Ammon's horn (tissue), 1 donor: ENCODE measurements around the gene LYRM4.

Experiments used
- DNase-seq: peaks from one replicate; pipeline ENCODE4 v3.0.0-alpha.2; 2016; ENCODE audit warnings: low spot score

Gene LYRM4

GRCh38 chr6:5260661-5261544 is at the start of gene LYRM4, which contains the start of gene FARS2:
TSS of gene LYRM4 (minus strand) at chr6:5260950. CDS start at chr6:5260733, 217 bp downstream.
TSS of gene FARS2 (plus strand) at chr6:5261513.
- DNase-seq = peak; percentile 94

- no peak for DNase-seq
Measured at GRCh38 chr6:5308066-5308465, 47.3 kb upstream of the LYRM4 start.

- DNase-seq = no peak
Measured at GRCh38 chr6:5307058-5307457, 46.3 kb upstream of the LYRM4 start.

DNA sequence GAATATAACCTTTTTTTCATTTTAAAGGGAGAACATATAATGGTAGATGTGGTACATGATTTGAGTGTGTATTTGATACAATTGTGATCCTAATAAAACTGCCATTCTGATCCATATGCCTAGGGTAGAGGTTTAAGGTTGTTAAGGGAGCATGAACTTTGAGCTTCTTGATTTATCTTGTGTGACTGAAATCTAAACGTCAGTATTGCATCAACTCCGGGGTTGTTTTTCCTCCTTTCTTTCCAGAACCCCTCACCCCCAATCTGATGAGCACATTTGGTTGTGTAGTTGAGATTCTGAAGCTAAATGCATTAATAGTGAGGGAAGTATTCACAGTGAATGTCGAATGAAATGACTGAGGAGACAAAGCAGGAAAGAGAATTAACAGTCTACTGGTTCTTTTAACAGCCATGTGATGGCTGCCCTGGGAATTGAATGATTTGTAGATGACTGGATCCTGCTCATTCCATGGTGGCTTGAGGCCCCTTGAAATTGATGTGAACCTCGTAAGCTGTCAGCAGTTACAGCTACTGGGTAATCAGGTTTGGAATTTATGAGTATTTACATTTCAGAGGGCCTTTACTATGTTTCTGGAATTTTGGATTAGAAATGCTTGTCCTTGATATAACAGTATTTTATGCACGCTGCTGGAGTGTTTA is 45.3 kb upstream of the LYRM4 start:
- DNase-seq = no peak

DNA sequence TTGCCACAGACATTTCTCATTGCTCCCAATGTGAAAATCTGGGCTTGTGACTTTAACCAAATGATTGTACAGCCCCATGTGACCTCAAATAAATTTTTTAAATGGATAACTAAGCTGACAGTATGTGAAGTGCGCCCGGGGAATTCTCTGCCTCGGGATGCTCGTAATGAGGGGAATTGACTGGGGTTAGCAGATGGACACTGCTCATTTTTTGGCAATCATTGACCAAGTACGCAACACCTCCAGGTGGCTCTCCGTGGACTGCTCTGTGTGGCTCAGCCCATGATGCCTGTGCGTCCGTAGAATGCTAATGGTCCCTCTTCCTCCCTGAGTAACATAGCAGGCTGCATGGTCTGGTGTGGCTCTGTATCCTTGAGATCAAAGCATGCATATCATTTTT is 42.9 kb upstream of the LYRM4 start:
- DNase-seq = no peak

DNA sequence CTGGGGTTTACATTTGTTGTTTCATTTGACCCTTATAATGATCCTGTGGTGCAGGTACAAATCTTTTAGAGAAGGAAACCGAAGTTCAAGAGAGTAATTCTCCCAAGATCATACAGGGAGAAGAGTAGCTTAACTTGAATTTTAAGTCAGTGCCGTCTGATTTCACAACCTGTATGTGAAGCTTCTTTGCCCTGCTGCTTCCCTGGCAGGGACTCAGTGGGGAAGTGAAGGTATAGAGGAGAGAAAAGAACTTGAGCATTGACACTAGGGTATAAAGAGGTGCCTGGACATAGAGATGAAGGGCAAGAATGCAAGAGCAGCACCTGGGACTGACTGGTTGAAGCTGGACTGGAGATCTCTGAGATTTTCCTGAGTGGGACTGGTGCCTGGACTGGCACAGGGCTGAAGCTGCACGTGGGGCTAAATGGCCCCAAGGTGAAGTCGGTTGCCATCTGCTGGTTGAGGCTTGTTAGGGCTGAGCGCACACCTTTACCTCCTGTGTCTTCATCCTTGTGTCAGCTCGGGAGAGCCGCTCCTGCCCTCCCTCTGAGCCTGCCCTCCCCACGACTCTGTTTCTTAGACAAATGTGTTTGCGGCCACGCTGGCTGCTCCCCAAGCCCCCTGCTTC is 42.4 kb upstream of the LYRM4 start:
- DNase-seq = peak; percentile 31

- DNase-seq = no peak
Measured at GRCh38 chr6:5302220-5302946, 41.6 kb upstream of the LYRM4 start.

- no peak for DNase-seq
Measured at GRCh38 chr6:5300206-5300764, 39.5 kb upstream of the LYRM4 start.

DNA sequence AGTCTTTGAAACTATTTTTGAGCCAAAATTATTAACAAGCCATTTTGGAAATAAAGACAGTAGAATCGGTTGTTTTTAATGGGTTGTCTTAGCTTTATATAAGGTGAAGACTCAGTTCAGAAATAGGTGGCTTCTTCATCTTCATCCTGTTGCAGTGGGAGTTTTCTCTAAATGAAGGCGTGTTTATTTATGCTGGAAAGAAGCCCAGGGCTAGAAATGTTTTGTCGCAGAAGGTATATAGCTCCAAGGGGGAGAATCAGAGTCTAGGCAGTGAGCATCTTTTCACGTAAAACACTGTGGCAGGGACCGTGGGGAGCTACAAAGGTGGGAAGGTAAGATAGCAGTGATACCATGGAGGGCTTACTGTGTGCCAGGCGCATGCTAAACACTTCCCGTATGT is 34.9 kb upstream of the LYRM4 start:
- DNase-seq = no peak

- no peak for DNase-seq
Measured at GRCh38 chr6:5294392-5295211, 33.9 kb upstream of the LYRM4 start.

DNA sequence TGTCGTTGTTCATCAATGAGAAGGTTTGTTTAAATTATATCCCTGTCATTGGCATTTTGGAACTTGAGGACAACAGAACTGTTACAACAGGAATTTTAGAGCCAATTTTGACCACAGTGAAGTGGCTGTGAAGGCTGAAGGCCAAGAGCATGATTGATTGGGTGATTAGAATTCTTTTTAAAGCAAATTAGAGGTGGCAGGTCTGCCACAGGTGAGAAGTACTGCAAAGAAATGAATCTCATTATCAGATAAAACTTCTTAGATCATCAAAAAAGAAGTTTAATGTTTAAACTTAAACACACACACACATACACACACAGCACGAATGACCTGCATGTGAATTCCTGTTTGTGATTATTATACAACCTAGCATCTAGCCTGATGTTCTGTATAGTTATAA is 32.9 kb upstream of the LYRM4 start:
- no peak for DNase-seq

GRCh38 chr6:5292154-5292553 is 31.4 kb upstream of the LYRM4 start:
- DNase-seq = no peak

DNA sequence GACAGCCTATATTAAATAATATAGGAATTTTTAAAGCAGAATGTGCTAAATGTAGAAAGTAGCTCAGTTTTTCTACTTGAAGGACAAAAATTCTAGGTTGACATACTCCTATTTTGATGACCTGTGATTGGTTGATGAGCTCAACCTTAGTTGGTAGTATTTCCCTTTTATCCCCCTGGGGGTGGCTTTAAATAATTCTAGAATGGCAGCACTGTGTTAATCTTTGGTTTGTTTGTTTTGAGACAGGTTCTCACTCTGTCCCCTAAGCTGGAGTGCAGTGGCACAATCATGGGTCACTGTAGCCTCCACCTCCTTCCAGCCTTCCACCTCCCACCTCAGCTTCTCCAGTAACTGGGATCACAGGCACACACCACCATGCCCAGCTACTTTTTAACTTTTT is 29.8 kb upstream of the LYRM4 start:
- DNase-seq = no peak

DNA sequence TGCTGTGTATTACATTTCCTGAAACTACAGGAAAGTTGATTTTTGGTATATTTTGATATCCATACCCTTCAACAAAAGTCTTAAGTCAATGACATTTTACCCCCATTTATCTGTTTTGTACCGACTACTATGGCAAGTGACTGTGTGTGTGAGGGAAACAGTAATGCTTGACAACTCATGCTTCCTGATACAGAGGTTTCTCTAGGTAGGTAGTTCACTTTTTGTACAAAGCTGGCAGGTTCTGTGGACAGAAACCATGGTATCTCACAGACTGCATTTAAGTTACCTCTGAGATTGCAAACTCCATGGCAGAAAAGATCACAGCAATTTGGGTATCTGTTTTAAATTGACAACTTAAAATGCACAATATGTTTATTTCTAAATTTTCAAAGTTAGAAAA is 29.3 kb upstream of the LYRM4 start:
- DNase-seq = no peak

- no peak for DNase-seq
Measured at GRCh38 chr6:5287966-5288297, 27.2 kb upstream of the LYRM4 start.

DNA sequence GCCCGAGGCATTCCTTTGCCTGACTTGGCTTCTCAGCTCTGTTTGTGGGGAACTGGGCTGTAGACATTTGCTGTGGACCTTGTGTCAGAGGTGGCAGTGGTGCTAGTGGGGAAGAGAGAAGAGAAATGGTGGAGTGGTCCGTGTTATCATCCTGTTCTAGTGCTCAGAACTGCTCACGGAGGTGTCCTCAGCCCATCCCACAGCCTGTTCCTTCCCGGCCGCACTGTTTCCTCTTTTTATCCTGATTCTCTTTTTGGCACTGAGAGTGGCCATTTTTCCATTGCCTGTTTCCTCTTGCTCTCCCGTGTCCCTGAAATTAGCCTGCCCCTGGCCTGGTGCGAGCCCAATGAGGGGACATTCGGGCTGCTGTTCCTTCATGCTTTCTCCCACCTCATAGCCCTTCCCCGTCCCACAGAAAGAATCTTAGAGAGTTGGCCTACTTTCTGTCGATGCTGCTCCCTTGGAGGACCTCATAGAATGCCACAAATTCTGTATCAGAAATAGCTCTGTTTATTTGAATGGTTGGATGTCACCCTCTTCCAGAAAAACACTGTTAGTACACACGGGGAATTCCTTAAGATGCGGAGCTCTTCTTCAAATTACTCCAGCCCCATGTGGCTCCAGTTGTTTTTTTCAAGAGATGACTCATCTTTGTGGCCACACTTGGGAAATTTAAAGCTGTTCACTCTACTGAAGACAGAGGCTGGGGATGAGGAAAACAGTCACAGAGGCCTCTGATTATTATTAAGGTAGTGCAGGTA is 26.6 kb upstream of the LYRM4 start:
- no peak for DNase-seq

DNA sequence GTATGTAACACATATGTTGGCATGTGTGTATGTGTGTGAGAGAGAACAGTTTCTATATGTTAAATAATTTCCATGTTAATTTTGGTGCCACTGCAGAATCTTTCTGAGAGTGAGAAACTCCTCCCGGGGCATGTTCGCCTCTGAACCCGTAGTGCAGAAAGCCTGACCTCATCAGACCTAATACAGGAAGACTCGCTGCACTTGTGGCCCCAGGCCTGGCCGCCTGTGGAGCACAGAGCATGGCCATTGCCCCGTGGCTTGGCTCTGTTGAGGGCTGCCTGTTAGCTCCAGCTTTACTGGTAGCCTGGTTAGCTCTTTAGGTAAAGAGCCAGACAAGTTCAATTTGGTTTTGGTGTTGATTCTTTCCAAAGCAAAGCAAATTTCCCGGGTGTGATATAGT is 26.0 kb upstream of the LYRM4 start:
- DNase-seq = no peak

- DNase-seq = no peak
Measured at GRCh38 chr6:5285526-5285925, 24.8 kb upstream of the LYRM4 start.

DNA sequence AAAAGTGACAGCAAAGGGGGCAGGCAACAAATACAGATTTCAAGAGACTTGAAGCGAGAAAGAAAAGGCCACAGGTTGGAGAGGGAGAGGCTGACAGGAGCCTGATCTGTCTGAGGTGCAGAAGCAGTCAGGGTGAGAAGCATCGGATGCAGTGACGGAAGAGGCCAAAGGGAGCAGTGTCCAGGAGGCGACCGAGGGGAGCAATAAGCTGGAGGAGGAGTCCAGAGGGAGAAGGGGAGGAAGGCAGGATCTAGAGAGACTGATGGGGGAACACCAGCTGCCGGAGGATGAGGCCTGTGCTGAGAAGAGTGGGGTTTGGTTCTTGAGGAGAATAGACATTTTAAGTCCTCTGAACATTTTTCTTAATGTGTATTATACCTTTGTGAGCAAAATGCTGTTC is 24.3 kb upstream of the LYRM4 start:
- no peak for DNase-seq

DNA sequence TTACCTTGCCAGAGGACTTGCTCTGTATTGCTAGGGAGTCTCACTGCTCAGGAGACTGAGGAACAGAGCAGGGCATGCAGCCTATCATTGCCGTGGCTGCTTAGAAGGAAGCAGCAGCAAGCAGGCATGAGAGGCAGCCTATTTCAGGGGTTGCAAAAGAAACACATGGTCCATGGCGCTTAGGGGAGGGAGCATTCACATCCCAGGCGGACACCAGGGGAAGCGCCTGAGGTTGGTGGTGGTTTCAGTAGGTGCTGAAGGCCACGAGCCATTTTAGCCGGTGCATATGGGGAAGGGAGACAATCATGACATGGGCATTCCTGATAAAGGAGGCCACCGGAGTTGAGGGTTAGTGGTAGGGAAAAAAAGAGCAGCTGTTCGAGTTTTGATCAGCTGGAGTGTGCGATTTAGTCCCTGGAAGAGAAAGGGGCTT is 21.5 kb upstream of the LYRM4 start:
- DNase-seq = no peak
